ENCODE measurements around the gene NDUFV2. TPM values are rescaled to one million over a fixed set of nuclear protein-coding genes. Genes with fewer than 3 reads are reported as not detected.

NDUFV2 gene
- total RNA-seq (2022) = 192 and 202 TPM in 2 replicates
- percentile 97 among the genes with signal in this experiment for Bru-seq, nascent RNA
- BruChase-seq, experiment 1, labeled RNA remaining after a 6-hour chase = percentile 98 among the genes with signal in this experiment
- BruChase-seq, experiment 2, labeled RNA remaining after a 2-hour chase = percentile 98 among the genes with signal in this experiment
- long read RNA-seq, transcript NDUFV2-201 (8 exons, 930 nt) = major isoform, 415 of 438 reads
- long read RNA-seq, partial matches to known transcripts = 3 of 438 reads
- long read RNA-seq, other reads (novel, unspliced or antisense) = 19 of 438 reads

- Mint-ChIP-seq H3K27me3 (ENCODE audit: insufficient read depth, unreplicated experiment) (no peaks in the 10 kb centered on the region), H3K9me3 (ENCODE audit: unreplicated experiment) (no peaks in the 10 kb centered on the region), H3K4me3 (ENCODE audit: unreplicated experiment) (peak within 1 kb of the TSS; percentile 80), H3K4me1 (ENCODE audit: insufficient read depth, unreplicated experiment) (peaks cover 43% of the 10 kb centered on the region), H3K27ac (ENCODE audit: low read depth, unreplicated experiment) (peak within 1 kb of the TSS; percentile 86), H3K36me3 (ENCODE audit: insufficient read depth, unreplicated experiment) (peaks cover 8% of the 10 kb centered on the region)
- BruUV-seq (replicated peaks) = TSS peak; percentile 41
- intact Hi-C loops (cut with micrococcal nuclease) = loop anchor here (1.0 to 2.0 kb wide), 3 partner anchors 14 to 34 kb away; partner anchors contain the start of gene ANKRD12
- peak; percentile 96 for DNase-seq (ENCODE audit: unreplicated experiment)
- CTCF ChIA-PET = interaction anchor here (0.6 to 2.5 kb wide), 14 partner anchors 9 to 473 kb away, joined by 3 to 10 read pairs (median 4); no protein-coding TSS in a partner anchor
- TF ChIP-seq CTCF (IDR thresholded peaks at IDR 0.05; ENCODE audit: unreplicated experiment) = no peak
- POLR2A ChIA-PET = interaction anchor here (0.6 to 8.5 kb wide), 43 partner anchors 8 to 1520 kb away, joined by 3 to 449 read pairs (median 5); partner anchors contain the start of genes ANKRD12 and VAPA
These were observed at the start of gene NDUFV2 for GRCh38 chr18:9102508-9103375. Gene NDUFV2 (plus strand): TSS chr18:9102699. CDS start chr18:9102744, 45 bp downstream.

- no peaks in the 10 kb centered on the region for H3K27me3 Mint-ChIP-seq (ENCODE audit: insufficient read depth, unreplicated experiment)
- CTCF ChIA-PET = interaction anchor here (0.6 to 1.2 kb wide), 4 partner anchors 70 to 367 kb away, joined by 3 to 4 read pairs (median 4); no protein-coding TSS in a partner anchor
These were observed 48.7 kb upstream of the NDUFV2 start for GRCh38 chr18:9053814-9054213.

GRCh38 chr18:9055185-9055584 lies 47.3 kb upstream of the NDUFV2 start:
- peak; percentile 90 for DNase-seq (ENCODE audit: unreplicated experiment)
- CTCF ChIA-PET = interaction anchor here (0.6 to 1.6 kb wide), 5 partner anchors 57 to 427 kb away, joined by 3 to 7 read pairs (median 4); no protein-coding TSS in a partner anchor
- Mint-ChIP-seq H3K4me1 (ENCODE audit: insufficient read depth, unreplicated experiment) (peaks cover 16% of the 10 kb centered on the region), H3K36me3 (ENCODE audit: insufficient read depth, unreplicated experiment) (no peaks in the 10 kb centered on the region), H3K27me3 (ENCODE audit: insufficient read depth, unreplicated experiment) (no peaks in the 10 kb centered on the region), H3K27ac (ENCODE audit: low read depth, unreplicated experiment) (peak overlapping the region; percentile 89), H3K4me3 (ENCODE audit: unreplicated experiment) (peak overlapping the region; percentile 31), H3K9me3 (ENCODE audit: unreplicated experiment) (no peaks in the 10 kb centered on the region)
- TF ChIP-seq CTCF (IDR thresholded peaks at IDR 0.05; ENCODE audit: unreplicated experiment) = no peak
- intact Hi-C loops (cut with micrococcal nuclease) = loop anchor here (1.0 to 5.0 kb wide), 3 partner anchors 72 to 400 kb away; no protein-coding TSS in a partner anchor
- POLR2A ChIA-PET = interaction anchor here (0.5 to 1.9 kb wide), 18 partner anchors 10 to 394 kb away, joined by 3 to 13 read pairs (median 4); partner anchors contain the start of gene NDUFV2
- no TSS peak for BruUV-seq (replicated peaks)

More at GRCh38 chr18:9053814-9054213, 48.7 kb upstream of the NDUFV2 start:
- Mint-ChIP-seq H3K27ac (ENCODE audit: low read depth, unreplicated experiment) (no peak overlapping the region), H3K9me3 (ENCODE audit: unreplicated experiment) (no peaks in the 10 kb centered on the region), H3K4me3 (ENCODE audit: unreplicated experiment) (no peak overlapping the region), H3K36me3 (ENCODE audit: insufficient read depth, unreplicated experiment) (no peaks in the 10 kb centered on the region), H3K4me1 (ENCODE audit: insufficient read depth, unreplicated experiment) (peaks cover 20% of the 10 kb centered on the region)
- intact Hi-C loops (cut with micrococcal nuclease) = loop anchor here (2.0 kb wide), 1 partner anchor 71 kb away; no protein-coding TSS in a partner anchor
- BruUV-seq (replicated peaks) = no TSS peak
- TF ChIP-seq CTCF (IDR thresholded peaks at IDR 0.05; ENCODE audit: unreplicated experiment) = no peak
- no peak for DNase-seq (ENCODE audit: unreplicated experiment)
- POLR2A ChIA-PET = interaction anchor here (1.3 to 1.9 kb wide), 2 partner anchors 36 to 64 kb away, joined by 3 to 12 read pairs; no protein-coding TSS in a partner anchor
